ENCODE measurements around the gene TMEM181. TPM values are rescaled to one million over a fixed set of nuclear protein-coding genes. Genes with fewer than 3 reads are reported as not detected.
"Not testable (repeated sequence)": the region's sequence is repeated elsewhere in the genome, so short reads cannot be mapped to it uniquely, and the experiment has no call there.

Gene TMEM181
- polyA plus RNA-seq, 1 of the 3 experiments (the other 2 are of a cell fraction), result 19.5 TPM

- TF ChIP-seq RFX5 (IDR thresholded peaks at IDR 0.05; ENCODE audit: low read length) (no peak), YY1 (IDR thresholded peaks at IDR 0.05; ENCODE audit: low read depth) (no peak), JUND (IDR thresholded peaks at IDR 0.05) (no peak), USF1 (IDR thresholded peaks at IDR 0.05; ENCODE audit: borderline replicate concordance, low read depth) (no peak), TAF1 (IDR thresholded peaks at IDR 0.05; ENCODE audit: borderline replicate concordance, low read depth, low read length) (no peak), MAX (IDR thresholded peaks at IDR 0.05; ENCODE audit: low read depth) (peak; percentile 44; the same call in 1 of the 2 replicates), MEF2A (IDR thresholded peaks at IDR 0.05; ENCODE audit: borderline replicate concordance, low read depth) (no peak), FOXJ3 (CRISPR knock-in tag; IDR thresholded peaks at IDR 0.05) (no peak), FOXM1 (IDR thresholded peaks at IDR 0.05; ENCODE audit: low read depth) (no peak), SIN3A (IDR thresholded peaks at IDR 0.05; ENCODE audit: borderline replicate concordance, low read depth, low read length) (no peak), TEAD4 (IDR thresholded peaks at IDR 0.05; ENCODE audit: borderline replicate concordance, insufficient read depth) (no peak), FOSL2 (IDR thresholded peaks at IDR 0.05; ENCODE audit: borderline replicate concordance, low read depth) (no peak), SMC3 (IDR thresholded peaks at IDR 0.05; ENCODE audit: low read depth, low read length) (peak; percentile 80), USF2 (IDR thresholded peaks at IDR 0.05; ENCODE audit: borderline replicate concordance, low read depth, low read length) (no peak), ZBTB33 (IDR thresholded peaks at IDR 0.05; ENCODE audit: borderline replicate concordance, low read depth) (no peak), CHD2 (IDR thresholded peaks at IDR 0.05; ENCODE audit: low read length, partially characterized antibody) (no peak), MXI1 (IDR thresholded peaks at IDR 0.05; ENCODE audit: low read depth, low read length) (peak; percentile 70; the same call in 1 of the 2 replicates), NFIC (IDR thresholded peaks at IDR 0.05; ENCODE audit: borderline replicate concordance) (no peak), POLR2AphosphoS5 (IDR thresholded peaks at IDR 0.05; ENCODE audit: low read depth, low read length) (no peak), RCOR1 (IDR thresholded peaks at IDR 0.05; ENCODE audit: low read length) (peak; percentile 59; the same call in 1 of the 2 replicates), GATA2 (CRISPR knock-in tag; IDR thresholded peaks at IDR 0.05) (no peak), EP300 (IDR thresholded peaks at IDR 0.05; ENCODE audit: borderline replicate concordance in 1 of 2, low read depth in 1 of 2, low read length in 1 of 2) (no peak)
- TF ChIP-seq, protein P1, sequence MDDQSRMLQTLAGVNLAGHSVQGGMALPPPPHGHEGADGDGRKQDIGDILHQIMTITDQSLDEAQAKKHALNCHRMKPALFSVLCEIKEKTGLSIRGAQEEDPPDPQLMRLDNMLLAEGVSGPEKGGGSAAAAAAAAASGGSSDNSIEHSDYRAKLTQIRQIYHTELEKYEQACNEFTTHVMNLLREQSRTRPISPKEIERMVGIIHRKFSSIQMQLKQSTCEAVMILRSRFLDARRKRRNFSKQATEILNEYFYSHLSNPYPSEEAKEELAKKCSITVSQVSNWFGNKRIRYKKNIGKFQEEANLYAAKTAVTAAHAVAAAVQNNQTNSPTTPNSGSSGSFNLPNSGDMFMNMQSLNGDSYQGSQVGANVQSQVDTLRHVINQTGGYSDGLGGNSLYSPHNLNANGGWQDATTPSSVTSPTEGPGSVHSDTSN (IDR thresholded peaks at IDR 0.05), result no peak
Measured at GRCh38 chr6:158605266-158605878, 45.5 kb downstream of the TMEM181 start (continued).

DNA sequence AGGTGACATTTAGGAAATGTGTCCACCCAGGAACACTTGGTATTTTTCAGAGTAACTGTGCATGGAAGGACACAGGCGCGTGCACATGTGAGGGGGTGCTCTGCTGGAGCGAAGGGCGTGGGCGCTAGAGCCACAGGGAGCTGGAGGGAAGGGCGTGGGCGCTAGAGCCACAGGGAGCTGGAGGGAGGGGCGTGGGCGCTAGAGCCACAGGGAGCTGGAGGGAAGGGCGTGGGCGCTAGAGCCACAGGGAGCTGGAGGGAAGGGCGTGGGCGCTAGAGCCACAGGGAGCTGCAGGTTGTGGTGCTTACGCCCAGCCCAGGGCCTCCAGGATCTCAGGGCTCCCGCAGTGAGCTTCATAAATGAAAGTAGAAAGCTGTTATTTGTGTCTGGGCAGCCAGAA, 46.1 kb downstream of the TMEM181 start:
- H3K9ac ChIP-seq; H3K4me2 ChIP-seq; H3K79me2 ChIP-seq (ENCODE audit: insufficient read depth); H2AFZ ChIP-seq (ENCODE audit: low read depth); H3K27ac ChIP-seq (ENCODE audit: low read depth in 2 of 2, low read length in 1 of 2); POLR2A ChIA-PET; H3K4me3 ChIP-seq (ENCODE audit: low read depth in 2 of 2, low read length in 1 of 2); H3K9me3 ChIP-seq; H3F3A ChIP-seq (replicated peaks; ENCODE audit: insufficient read depth); H3K9me2 ChIP-seq; H4K20me1 ChIP-seq (ENCODE audit: insufficient read depth); H3K27me3 ChIP-seq (ENCODE audit: insufficient read depth); DNase-seq: not testable (repeated sequence)
- peaks cover 0 to 15% of the 10 kb centered on the region in 2 experiments; a peak in 2 of 4 replicates for H3K4me1 ChIP-seq (ENCODE audit: control insufficient read depth in 1 of 2, insufficient read depth in 2 of 2, low read depth in 1 of 2, low read length in 1 of 2)
- WGBS (ENCODE audit: low lambda C conversion rate), result 91% methylated on average over 13 of the region's 15 CpGs
- H3K36me3 ChIP-seq (replicated peaks in 1 of 2; ENCODE audit: control insufficient read depth in 1 of 2, insufficient read depth in 2 of 2, low read length in 1 of 2), result peaks cover 43 to 47% of the 10 kb centered on the region in 2 experiments
- CTCF ChIA-PET, result interaction anchor here (0.6 to 4.0 kb wide), 31 partner anchors 10 to 439 kb away, joined by 3 to 28 read pairs (median 4); partner anchors contain the start of gene SYTL3
